Measurements from ENCODE around the gene PBX2.

DNA sequence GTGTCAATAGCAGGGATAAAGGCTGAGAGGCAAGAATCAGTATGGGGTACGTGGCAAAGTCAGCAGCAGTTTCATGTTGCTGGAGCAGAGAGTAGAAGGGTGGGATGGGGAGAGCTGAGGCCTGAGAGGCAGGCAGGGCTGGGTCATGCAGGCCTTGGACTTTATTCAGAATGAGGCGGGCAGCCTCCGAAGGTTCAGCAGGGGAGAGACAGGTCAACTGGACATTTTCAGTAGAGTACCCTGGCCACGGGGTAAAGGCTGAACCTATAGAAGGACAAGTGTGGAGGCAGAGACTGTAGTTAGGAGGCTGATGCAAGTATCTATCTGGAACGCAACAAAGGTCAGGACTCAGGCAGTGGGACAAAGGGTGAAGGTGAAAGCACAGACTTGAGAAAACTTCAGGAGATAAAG is 20.2 kb upstream of the PBX2 start:
- TF ChIP-seq, protein P1, sequence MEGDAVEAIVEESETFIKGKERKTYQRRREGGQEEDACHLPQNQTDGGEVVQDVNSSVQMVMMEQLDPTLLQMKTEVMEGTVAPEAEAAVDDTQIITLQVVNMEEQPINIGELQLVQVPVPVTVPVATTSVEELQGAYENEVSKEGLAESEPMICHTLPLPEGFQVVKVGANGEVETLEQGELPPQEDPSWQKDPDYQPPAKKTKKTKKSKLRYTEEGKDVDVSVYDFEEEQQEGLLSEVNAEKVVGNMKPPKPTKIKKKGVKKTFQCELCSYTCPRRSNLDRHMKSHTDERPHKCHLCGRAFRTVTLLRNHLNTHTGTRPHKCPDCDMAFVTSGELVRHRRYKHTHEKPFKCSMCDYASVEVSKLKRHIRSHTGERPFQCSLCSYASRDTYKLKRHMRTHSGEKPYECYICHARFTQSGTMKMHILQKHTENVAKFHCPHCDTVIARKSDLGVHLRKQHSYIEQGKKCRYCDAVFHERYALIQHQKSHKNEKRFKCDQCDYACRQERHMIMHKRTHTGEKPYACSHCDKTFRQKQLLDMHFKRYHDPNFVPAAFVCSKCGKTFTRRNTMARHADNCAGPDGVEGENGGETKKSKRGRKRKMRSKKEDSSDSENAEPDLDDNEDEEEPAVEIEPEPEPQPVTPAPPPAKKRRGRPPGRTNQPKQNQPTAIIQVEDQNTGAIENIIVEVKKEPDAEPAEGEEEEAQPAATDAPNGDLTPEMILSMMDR (IDR thresholded peaks at IDR 0.05): no peak
- no peak for TF ChIP-seq POLR2A (IDR thresholded peaks at IDR 0.05; ENCODE audit: low read depth)
